Liver (tissue), 9 donors: ENCODE results near the gene PVRIG. TPM values are rescaled to one million over a fixed set of nuclear protein-coding genes. Genes with fewer than 3 reads are reported as not detected.

Source experiments
- DNase-seq: peaks from one replicate; pipeline ENCODE4 v3.0.0-alpha.2; 2017; ENCODE audit warnings: low spot score
- H3K27ac ChIP-seq, 2 donors: one replicate each; pipeline ENCODE4 v1.7.0; 2013; ENCODE audit warnings: inconsistent platforms in 2 of 2, low read length in 2 of 2, control low read depth in 1 of 2, low read depth in 1 of 2, mild to moderate bottlenecking in 1 of 2
- H3K27me3 ChIP-seq, 4 donors: one replicate each; pipeline versions ENCODE4 v1.6.1 to v1.7.0; 2013; ENCODE audit warnings: low read length in 3 of 4, inconsistent platforms in 1 of 4, mild to moderate bottlenecking in 1 of 4, moderate library complexity in 1 of 4; ENCODE audit not compliant: control insufficient read depth in 4 of 4, insufficient read depth in 4 of 4
- H3K36me3 ChIP-seq, 4 donors: one replicate each; pipeline versions ENCODE4 v1.6.1 to v1.7.0; 2013; ENCODE audit warnings: low read length in 3 of 4, mild to moderate bottlenecking in 3 of 4, low read depth in 1 of 4, moderate library complexity in 1 of 4; ENCODE audit not compliant: control insufficient read depth in 4 of 4, insufficient read depth in 3 of 4
- H3K4me1 ChIP-seq, 4 donors: one replicate each; pipeline versions ENCODE4 v1.6.1 to v1.7.0; 2013; ENCODE audit warnings: low read length in 3 of 4, mild to moderate bottlenecking in 3 of 4, moderate library complexity in 1 of 4; ENCODE audit not compliant: control insufficient read depth in 4 of 4, insufficient read depth in 4 of 4
- H3K4me3 ChIP-seq, 3 donors: one replicate each; pipeline versions ENCODE4 v1.6.1 to v1.7.0; 2013; ENCODE audit warnings: low read length in 3 of 3, control low read depth in 1 of 3, low read depth in 1 of 3, mild to moderate bottlenecking in 1 of 3
- H3K9ac ChIP-seq, 2 donors: one replicate each; pipeline ENCODE4 v1.7.0; 2013; ENCODE audit warnings: low read length in 2 of 2, mild to moderate bottlenecking in 2 of 2, moderate library complexity in 2 of 2, control low read depth in 1 of 2, low read depth in 1 of 2
- H3K9me3 ChIP-seq, 4 donors: one replicate each; pipeline versions ENCODE4 v1.6.1 to v1.7.0; 2013; ENCODE audit warnings: low read length in 3 of 4; ENCODE audit not compliant: control insufficient read depth in 4 of 4
- EGR1 ChIP-seq, 2 donors: IDR thresholded peaks; 2 replicates each; pipeline ENCODE4 v1.6.1; 2016 to 2018; ENCODE audit warnings: antibody characterized with exemption in 2 of 2, low read depth in 2 of 2
- FOXA1 ChIP-seq: IDR thresholded peaks from 2 replicates; pipeline ENCODE4 v1.6.1; 2016; ENCODE audit warnings: antibody characterized with exemption
- FOXA2 ChIP-seq: IDR thresholded peaks from 2 replicates; pipeline ENCODE4 v1.6.1; 2016; ENCODE audit warnings: antibody characterized with exemption
- HNF4A ChIP-seq, 2 donors: conservative IDR thresholded peaks; 2 replicates each; pipeline ENCODE4 v1.6.1; 2016; ENCODE audit warnings: antibody characterized with exemption in 2 of 2, mild to moderate bottlenecking in 2 of 2
- JUND ChIP-seq, 2 donors: IDR thresholded peaks; 2 replicates each; pipeline ENCODE4 v1.6.1; 2016; ENCODE audit warnings: antibody characterized with exemption in 2 of 2
- NR2F2 ChIP-seq: IDR thresholded peaks from 2 replicates; pipeline ENCODE4 v1.6.1; 2016; ENCODE audit warnings: antibody characterized with exemption
- RAD21 ChIP-seq, 2 donors: IDR thresholded peaks; 2 replicates each; pipeline ENCODE4 v1.6.1; 2016; ENCODE audit warnings: antibody characterized with exemption in 2 of 2, mild to moderate bottlenecking in 2 of 2
- RXRA ChIP-seq, 2 donors: IDR thresholded peaks; 2 replicates each; pipeline ENCODE4 v1.6.1; 2017 to 2018; ENCODE audit warnings: antibody characterized with exemption in 2 of 2, mild to moderate bottlenecking in 1 of 2
- SP1 ChIP-seq: IDR thresholded peaks from 2 replicates; pipeline ENCODE4 v1.6.1; 2018; ENCODE audit warnings: antibody characterized with exemption, mild to moderate bottlenecking
- TAF1 ChIP-seq: conservative IDR thresholded peaks from 2 replicates; pipeline ENCODE4 v1.6.1; 2016; ENCODE audit warnings: antibody characterized with exemption, mild to moderate bottlenecking
- YY1 ChIP-seq: IDR thresholded peaks from 2 replicates; pipeline ENCODE4 v1.6.1; 2016; ENCODE audit warnings: antibody characterized with exemption, mild to moderate bottlenecking
- WGBS: extraction: QIAGEN DNeasy Blood & Tissue Kit; methylation state at CpG from one replicate; pipeline ENCODE4 v1.1.7; 2013; 5-methylcytosine and 5-hydroxymethylcytosine counted together
- polyA plus RNA-seq, 2 donors: library from polyadenylated mRNA; stranded (reverse) in 1 of 2; unstranded in 1 of 2; fragments of 200-250 nt in 1 of 2; fragments of >200 nt in 1 of 2; fragmentation: Nextera tagmentation in 1 of 2; extraction: Ambion mirVana in 1 of 2; gene quantifications; one replicate each; pipeline versions ENCODE4 v1.2.1 to v1.2.3, GENCODE V29; 2013 to 2015
- total RNA-seq, 2 donors: library from RNA; depleted of rRNA; stranded (reverse); fragments of >200 nt; gene quantifications; one replicate each; pipeline ENCODE4 v1.2.3, GENCODE V29; 2014
- TF ChIP-seq, protein P1 (sequence below): fragments of 150-350 bp; IDR thresholded peaks from 2 replicates; pipeline ENCODE4 v1.5.1; 2017; ENCODE audit warnings: improper control_type of control experiment, low read depth, low read length; ENCODE audit not compliant: missing input control
- TF ChIP-seq, protein P2 (sequence below): IDR thresholded peaks from 2 replicates; pipeline ENCODE4 v1.6.1; 2016; ENCODE audit warnings: antibody characterized with exemption, mild to moderate bottlenecking
- TF ChIP-seq, protein P3 (sequence below): IDR thresholded peaks from 2 replicates; pipeline ENCODE4 v1.6.1; 2016; ENCODE audit warnings: antibody characterized with exemption
- TF ChIP-seq, protein P4 (sequence below): IDR thresholded peaks from 2 replicates; pipeline ENCODE4 v1.6.1; 2016; ENCODE audit warnings: antibody characterized with exemption
- TF ChIP-seq, protein P5 (sequence below): IDR thresholded peaks from 2 replicates; pipeline ENCODE4 v1.6.1; 2016; ENCODE audit warnings: antibody characterized with exemption
- donor health status: healthy.
- donor health status: healthy.
- donor health status: healthy.
- donor health status: healthy.
- donor health status: healthy.

Gene PVRIG
- total and polyA plus RNA-seq, 4 donors, result 0.37 to 0.81 (median 0.58) TPM

DNA sequence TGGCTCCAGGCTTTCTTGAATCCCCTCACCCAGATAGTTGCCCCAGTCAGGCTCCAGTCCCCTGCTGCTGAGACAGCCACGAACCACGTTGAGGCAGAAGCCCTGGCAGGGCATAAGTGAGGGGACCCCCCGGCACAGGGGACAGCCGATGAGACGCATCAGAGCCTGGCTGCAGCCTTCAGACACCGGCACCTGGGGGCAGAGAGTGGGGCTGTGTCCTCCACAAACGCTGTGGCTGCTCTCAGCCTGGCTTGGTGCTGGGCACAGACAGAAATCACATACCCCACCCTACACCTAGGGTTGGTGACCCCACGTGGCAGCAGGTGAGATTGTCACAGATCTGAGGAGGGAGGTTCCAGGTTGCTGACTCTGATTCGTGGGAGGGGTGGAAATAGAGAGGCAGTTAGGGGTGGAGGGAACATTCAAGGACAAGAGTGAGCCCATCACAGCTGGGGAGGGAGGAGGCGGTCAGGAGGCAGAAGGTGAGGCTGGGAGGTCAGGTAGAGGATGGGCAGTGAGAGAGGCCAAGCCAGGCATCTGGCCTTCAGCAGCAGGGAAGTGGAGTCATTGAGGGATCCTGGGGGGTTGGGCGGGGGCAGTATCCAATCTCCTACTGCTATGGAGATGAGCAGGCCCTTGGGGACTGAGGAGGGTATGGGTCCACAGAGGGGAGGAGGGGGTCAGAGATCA is 45.8 kb upstream of the PVRIG start:
- Histone ChIP-seq H3K36me3 (no peaks in the 10 kb centered on the region), H3K27me3 (peaks cover 0 to 3% (median 2%) of the 10 kb centered on the region in 4 donors), H3K4me1 (peaks cover 0 to 12% (median 7%) of the 10 kb centered on the region in 4 donors), H3K27ac (no peak overlapping the region), H3K4me3 (no peak overlapping the region), H3K9ac (no peak overlapping the region), H3K9me3 (no peaks in the 10 kb centered on the region)
- no peak for DNase-seq
- TF ChIP-seq YY1 (no peak), HNF4A (conservative IDR thresholded peaks at IDR 0.05) (no peak), FOXA1 (no peak), FOXA2 (no peak), SP1 (no peak), RAD21 (IDR thresholded peaks at IDR 0.05) (no peak), TAF1 (no peak), JUND (IDR thresholded peaks at IDR 0.05) (no peak)
- TF ChIP-seq, protein P1, sequence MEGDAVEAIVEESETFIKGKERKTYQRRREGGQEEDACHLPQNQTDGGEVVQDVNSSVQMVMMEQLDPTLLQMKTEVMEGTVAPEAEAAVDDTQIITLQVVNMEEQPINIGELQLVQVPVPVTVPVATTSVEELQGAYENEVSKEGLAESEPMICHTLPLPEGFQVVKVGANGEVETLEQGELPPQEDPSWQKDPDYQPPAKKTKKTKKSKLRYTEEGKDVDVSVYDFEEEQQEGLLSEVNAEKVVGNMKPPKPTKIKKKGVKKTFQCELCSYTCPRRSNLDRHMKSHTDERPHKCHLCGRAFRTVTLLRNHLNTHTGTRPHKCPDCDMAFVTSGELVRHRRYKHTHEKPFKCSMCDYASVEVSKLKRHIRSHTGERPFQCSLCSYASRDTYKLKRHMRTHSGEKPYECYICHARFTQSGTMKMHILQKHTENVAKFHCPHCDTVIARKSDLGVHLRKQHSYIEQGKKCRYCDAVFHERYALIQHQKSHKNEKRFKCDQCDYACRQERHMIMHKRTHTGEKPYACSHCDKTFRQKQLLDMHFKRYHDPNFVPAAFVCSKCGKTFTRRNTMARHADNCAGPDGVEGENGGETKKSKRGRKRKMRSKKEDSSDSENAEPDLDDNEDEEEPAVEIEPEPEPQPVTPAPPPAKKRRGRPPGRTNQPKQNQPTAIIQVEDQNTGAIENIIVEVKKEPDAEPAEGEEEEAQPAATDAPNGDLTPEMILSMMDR, result no peak
- TF ChIP-seq, protein P2, sequence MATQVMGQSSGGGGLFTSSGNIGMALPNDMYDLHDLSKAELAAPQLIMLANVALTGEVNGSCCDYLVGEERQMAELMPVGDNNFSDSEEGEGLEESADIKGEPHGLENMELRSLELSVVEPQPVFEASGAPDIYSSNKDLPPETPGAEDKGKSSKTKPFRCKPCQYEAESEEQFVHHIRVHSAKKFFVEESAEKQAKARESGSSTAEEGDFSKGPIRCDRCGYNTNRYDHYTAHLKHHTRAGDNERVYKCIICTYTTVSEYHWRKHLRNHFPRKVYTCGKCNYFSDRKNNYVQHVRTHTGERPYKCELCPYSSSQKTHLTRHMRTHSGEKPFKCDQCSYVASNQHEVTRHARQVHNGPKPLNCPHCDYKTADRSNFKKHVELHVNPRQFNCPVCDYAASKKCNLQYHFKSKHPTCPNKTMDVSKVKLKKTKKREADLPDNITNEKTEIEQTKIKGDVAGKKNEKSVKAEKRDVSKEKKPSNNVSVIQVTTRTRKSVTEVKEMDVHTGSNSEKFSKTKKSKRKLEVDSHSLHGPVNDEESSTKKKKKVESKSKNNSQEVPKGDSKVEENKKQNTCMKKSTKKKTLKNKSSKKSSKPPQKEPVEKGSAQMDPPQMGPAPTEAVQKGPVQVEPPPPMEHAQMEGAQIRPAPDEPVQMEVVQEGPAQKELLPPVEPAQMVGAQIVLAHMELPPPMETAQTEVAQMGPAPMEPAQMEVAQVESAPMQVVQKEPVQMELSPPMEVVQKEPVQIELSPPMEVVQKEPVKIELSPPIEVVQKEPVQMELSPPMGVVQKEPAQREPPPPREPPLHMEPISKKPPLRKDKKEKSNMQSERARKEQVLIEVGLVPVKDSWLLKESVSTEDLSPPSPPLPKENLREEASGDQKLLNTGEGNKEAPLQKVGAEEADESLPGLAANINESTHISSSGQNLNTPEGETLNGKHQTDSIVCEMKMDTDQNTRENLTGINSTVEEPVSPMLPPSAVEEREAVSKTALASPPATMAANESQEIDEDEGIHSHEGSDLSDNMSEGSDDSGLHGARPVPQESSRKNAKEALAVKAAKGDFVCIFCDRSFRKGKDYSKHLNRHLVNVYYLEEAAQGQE, result no peak
- TF ChIP-seq, protein P3, sequence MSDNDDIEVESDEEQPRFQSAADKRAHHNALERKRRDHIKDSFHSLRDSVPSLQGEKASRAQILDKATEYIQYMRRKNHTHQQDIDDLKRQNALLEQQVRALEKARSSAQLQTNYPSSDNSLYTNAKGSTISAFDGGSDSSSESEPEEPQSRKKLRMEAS, result no peak
- TF ChIP-seq, protein P4, sequence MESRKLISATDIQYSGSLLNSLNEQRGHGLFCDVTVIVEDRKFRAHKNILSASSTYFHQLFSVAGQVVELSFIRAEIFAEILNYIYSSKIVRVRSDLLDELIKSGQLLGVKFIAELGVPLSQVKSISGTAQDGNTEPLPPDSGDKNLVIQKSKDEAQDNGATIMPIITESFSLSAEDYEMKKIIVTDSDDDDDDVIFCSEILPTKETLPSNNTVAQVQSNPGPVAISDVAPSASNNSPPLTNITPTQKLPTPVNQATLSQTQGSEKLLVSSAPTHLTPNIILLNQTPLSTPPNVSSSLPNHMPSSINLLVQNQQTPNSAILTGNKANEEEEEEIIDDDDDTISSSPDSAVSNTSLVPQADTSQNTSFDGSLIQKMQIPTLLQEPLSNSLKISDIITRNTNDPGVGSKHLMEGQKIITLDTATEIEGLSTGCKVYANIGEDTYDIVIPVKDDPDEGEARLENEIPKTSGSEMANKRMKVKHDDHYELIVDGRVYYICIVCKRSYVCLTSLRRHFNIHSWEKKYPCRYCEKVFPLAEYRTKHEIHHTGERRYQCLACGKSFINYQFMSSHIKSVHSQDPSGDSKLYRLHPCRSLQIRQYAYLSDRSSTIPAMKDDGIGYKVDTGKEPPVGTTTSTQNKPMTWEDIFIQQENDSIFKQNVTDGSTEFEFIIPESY, result no peak
- TF ChIP-seq, protein P5, sequence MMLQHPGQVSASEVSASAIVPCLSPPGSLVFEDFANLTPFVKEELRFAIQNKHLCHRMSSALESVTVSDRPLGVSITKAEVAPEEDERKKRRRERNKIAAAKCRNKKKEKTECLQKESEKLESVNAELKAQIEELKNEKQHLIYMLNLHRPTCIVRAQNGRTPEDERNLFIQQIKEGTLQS, result no peak
- 89% methylated on average over 11 of the region's 11 CpGs for whole genome bisulfite sequencing

DNA sequence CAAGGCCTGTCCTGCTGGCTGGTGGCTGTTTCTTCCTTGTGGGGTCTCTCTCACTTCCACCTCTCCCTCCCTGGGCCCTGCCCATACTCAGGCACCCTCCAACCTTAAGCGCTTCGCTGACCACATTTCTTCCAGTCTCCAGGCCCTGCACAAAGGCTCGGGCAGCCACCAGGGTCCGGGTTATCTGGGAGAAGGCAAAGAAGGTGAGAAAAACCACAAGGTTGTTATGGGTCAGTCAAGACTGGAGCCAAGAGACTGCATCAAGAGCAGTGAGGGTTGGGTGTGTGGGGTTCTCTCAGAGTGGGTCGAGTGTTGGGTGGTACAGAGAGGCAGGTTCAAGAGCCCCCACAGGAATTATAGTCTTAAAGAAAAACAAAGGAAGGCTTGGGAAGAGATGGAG is 45.2 kb upstream of the PVRIG start:
- Histone ChIP-seq H3K27me3 (peaks cover 0 to 3% (median 2%) of the 10 kb centered on the region in 4 donors), H3K4me1 (peaks cover 0 to 12% (median 7%) of the 10 kb centered on the region in 4 donors), H3K36me3 (no peaks in the 10 kb centered on the region), H3K9ac (no peak overlapping the region), H3K9me3 (no peaks in the 10 kb centered on the region), H3K4me3 (no peak overlapping the region), H3K27ac (no peak overlapping the region)
- no peak for DNase-seq
- 93% methylated on average over 5 of the region's 5 CpGs for WGBS
- TF ChIP-seq TAF1 (no peak), HNF4A (conservative IDR thresholded peaks at IDR 0.05) (no peak), EGR1 (IDR thresholded peaks at IDR 0.05; ENCODE audit: low read depth in 2 of 2) (no peak), FOXA1 (no peak), NR2F2 (no peak), JUND (IDR thresholded peaks at IDR 0.05) (no peak), YY1 (no peak), RXRA (IDR thresholded peaks at IDR 0.05) (no peak)
- TF ChIP-seq, protein P2, result no peak
- TF ChIP-seq, protein P5, result no peak
- TF ChIP-seq, protein P4, result no peak
